NB4 (cell line): ENCODE measurements around the gene MEIS1.
"Not testable (repeated sequence)": the region's sequence is repeated elsewhere in the genome, so short reads cannot be mapped to it uniquely, and the experiment has no call there.

Source experiments
- DNase-seq: peaks from one replicate; pipeline ENCODE4 v3.0.0; 2010; ENCODE audit warnings: low read depth
- H3K4me3 ChIP-seq: one replicate; pipeline ENCODE4 v1.5.1; 2011; ENCODE audit warnings: mild to moderate bottlenecking, low read depth, low read length, moderate library complexity
- MYC ChIP-seq: IDR thresholded peaks from 2 replicates; pipeline ENCODE4 v1.6.1; 2011; ENCODE audit warnings: low read depth, low read length
- POLR2A ChIP-seq: IDR thresholded peaks from 2 replicates; pipeline ENCODE4 v1.6.1; 2011; ENCODE audit warnings: mild to moderate bottlenecking; ENCODE audit not compliant: insufficient read length; ENCODE audit errors: extremely low read depth
- TF ChIP-seq, protein P1 (sequence below): IDR thresholded peaks from one replicate; pipeline ENCODE4 v1.5.1; 2012; ENCODE audit warnings: low read depth, low read length
- TF ChIP-seq, protein P2 (sequence below): IDR thresholded peaks from 2 replicates; pipeline ENCODE4 v1.6.1; 2011; ENCODE audit warnings: low read depth, low read length

The MEIS1 gene

DNA sequence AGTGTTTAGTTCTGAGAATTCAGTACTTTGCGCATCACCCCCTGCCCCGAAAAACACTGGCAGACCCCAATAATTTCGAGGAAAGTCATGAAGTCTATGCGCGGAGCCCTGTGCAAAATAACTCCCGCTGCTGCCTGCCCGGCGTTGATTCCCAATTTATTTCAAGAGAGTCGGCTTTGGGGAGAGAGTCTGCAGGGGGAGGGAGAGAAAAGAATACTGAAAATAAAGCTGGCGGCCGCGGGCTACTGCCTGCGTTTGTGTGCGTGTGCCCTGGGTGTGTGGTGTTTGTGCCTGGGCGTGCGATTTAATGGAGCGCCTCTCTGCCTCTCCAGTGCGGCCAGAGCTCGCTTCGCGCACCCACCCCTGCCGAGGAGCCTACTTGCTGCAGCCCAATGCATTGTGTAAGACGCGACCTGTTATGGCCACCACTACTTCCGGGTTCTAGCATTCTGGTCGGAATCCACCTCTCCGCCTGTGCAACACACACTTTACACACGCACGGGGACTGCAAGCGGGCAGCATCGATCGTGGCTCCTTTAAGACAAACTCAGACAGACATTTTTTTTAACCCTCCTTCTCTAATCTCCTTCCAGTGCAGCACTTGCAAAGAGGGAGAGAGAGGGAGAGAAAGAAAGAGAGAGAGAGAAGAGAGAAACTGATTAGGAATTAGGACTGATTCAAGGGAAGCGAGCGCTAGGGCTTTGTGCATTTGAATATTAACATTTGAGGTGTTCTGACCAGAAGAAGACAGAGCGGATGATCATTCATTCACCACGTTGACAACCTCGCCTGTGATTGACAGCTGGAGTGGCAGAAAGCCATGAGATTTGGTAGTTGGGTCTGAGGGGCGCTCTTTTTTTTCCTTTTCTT is at the start of gene MEIS1:
Gene MEIS1, plus strand, starts transcription at position 447 of the 870 bp plus-strand sequence. CDS start 732 bp downstream, outside the sequence.
- H3K4me3 ChIP-seq = peak within 1 kb of the TSS; percentile 61
- TF ChIP-seq MYC (no peak), POLR2A (no peak)
- TF ChIP-seq, protein P1, sequence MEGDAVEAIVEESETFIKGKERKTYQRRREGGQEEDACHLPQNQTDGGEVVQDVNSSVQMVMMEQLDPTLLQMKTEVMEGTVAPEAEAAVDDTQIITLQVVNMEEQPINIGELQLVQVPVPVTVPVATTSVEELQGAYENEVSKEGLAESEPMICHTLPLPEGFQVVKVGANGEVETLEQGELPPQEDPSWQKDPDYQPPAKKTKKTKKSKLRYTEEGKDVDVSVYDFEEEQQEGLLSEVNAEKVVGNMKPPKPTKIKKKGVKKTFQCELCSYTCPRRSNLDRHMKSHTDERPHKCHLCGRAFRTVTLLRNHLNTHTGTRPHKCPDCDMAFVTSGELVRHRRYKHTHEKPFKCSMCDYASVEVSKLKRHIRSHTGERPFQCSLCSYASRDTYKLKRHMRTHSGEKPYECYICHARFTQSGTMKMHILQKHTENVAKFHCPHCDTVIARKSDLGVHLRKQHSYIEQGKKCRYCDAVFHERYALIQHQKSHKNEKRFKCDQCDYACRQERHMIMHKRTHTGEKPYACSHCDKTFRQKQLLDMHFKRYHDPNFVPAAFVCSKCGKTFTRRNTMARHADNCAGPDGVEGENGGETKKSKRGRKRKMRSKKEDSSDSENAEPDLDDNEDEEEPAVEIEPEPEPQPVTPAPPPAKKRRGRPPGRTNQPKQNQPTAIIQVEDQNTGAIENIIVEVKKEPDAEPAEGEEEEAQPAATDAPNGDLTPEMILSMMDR = no peak
- TF ChIP-seq, protein P2, sequence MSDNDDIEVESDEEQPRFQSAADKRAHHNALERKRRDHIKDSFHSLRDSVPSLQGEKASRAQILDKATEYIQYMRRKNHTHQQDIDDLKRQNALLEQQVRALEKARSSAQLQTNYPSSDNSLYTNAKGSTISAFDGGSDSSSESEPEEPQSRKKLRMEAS = no peak
- DNase-seq = peak; percentile 92

- DNase-seq = no peak
- TF ChIP-seq, protein P2 = no peak
- TF ChIP-seq, protein P1 = no peak
- TF ChIP-seq MYC (no peak), POLR2A (no peak)
- no peak overlapping the region for H3K4me3 ChIP-seq
These were observed 47.7 kb upstream of the MEIS1 start for GRCh38 chr2:66387016-66387753.

GRCh38 chr2:66389651-66390131 is 45.2 kb upstream of the MEIS1 start:
- TF ChIP-seq POLR2A (no peak), MYC (no peak)
- TF ChIP-seq, protein P2 = no peak
- TF ChIP-seq, protein P1 = no peak
- no peak overlapping the region for H3K4me3 ChIP-seq
- DNase-seq = peak; percentile 18

GRCh38 chr2:66390152-66390551 is 44.8 kb upstream of the MEIS1 start:
- H3K4me3 ChIP-seq = no peak overlapping the region
- DNase-seq = no peak
- TF ChIP-seq, protein P2 = no peak
- TF ChIP-seq POLR2A (no peak), MYC (no peak)
- TF ChIP-seq, protein P1 = no peak

DNA sequence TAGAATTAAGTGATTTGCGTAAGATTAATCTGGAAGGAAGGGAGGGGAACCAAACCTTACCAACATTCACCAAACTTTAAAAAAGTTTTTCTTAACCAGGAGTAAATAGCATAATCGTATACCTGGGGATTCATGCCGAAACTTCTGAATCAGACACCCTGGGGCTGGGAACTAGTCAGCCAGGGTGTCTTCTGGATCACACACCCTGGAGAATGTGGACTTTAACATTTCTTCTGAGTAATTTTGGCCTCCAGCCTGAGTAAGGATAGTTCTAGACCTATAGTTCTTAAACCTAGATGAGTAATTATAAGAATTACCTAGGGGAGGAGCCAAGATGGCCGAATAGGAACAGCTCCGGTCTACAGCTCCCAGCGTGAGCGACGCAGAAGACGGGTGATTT is 44.1 kb upstream of the MEIS1 start:
- TF ChIP-seq, protein P2 = no peak
- no peak for TF ChIP-seq POLR2A
- TF ChIP-seq MYC = no peak
- TF ChIP-seq, protein P1 = no peak
- DNase-seq = no peak
- H3K4me3 ChIP-seq = no peak overlapping the region

GRCh38 chr2:66391240-66391639 is 43.7 kb upstream of the MEIS1 start:
- H3K4me3 ChIP-seq = not testable (repeated sequence)

More at GRCh38 chr2:66391240-66391639, 43.7 kb upstream of the MEIS1 start:
- DNase-seq = not testable (repeated sequence)
